Measurements from ENCODE around the gene NKTR. TPM values are rescaled to one million over a fixed set of nuclear protein-coding genes. Genes with fewer than 3 reads are reported as not detected.

NKTR gene
- polyA plus RNA-seq, 1 donor from 2014 or later = 242 TPM

DNA sequence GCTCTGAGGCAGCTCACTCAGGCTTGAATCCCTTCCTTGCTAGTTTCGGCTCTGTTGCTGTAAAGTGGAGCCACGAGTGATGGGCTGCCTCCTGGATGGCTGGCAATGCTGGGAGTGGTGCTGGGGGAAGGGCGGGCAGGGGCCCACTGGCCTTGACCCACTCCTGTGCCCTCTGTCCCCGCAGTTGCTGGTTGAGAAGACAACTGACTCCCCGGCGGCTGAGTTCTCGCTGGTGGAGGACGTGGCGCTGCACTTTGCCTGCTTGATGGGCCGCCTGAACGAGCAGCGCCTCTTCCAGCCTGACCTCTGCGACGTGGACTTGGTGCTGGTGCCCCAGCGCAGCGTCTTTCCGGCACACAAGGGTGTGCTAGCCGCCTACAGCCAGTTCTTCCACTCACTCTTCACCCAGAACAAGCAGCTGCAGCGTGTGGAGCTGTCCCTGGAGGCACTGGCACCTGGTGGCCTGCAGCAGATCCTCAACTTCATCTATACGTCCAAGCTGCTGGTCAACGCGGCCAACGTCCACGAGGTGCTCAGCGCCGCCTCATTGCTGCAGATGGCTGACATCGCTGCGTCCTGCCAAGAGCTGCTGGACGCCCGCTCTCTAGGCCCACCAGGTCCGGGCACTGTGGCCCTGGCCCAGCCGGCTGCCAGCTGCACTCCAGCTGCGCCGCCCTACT lies 57.7 kb downstream of the NKTR start:
- Histone ChIP-seq H3K4me2 (ENCODE audit: low read length) (no peak overlapping the region), H3K27me3 (ENCODE audit: insufficient read depth, low read depth, low read length) (no peaks in the 10 kb centered on the region), H4K20me1 (ENCODE audit: insufficient read depth) (no peaks in the 10 kb centered on the region), H3K9me3 (ENCODE audit: low read length) (no peaks in the 10 kb centered on the region), H3K9me2 (ENCODE audit: insufficient read depth, low read length) (no peaks in the 10 kb centered on the region), H3K36me3 (ENCODE audit: insufficient read depth, low read length) (no peaks in the 10 kb centered on the region), H3K9ac (ENCODE audit: low read length) (no peak overlapping the region), H3K79me2 (replicated peaks; ENCODE audit: insufficient read depth, low read length) (no peaks in the 10 kb centered on the region), H3K4me3 (ENCODE audit: low read length) (no peak overlapping the region), H3K27ac (ENCODE audit: low read length) (no peak overlapping the region), H2AFZ (ENCODE audit: low read depth, low read length) (no peak overlapping the region), H3F3A (ENCODE audit: insufficient read depth, low read length, poor library complexity, severe bottlenecking) (no peaks in the 10 kb centered on the region)
- TF ChIP-seq RAD21 (conservative IDR thresholded peaks at IDR 0.05) (no peak), REST (IDR thresholded peaks at IDR 0.05; ENCODE audit: borderline replicate concordance) (no peak), SMC3 (conservative IDR thresholded peaks at IDR 0.05; ENCODE audit: poor library complexity) (no peak), CTCF (IDR thresholded peaks at IDR 0.05; ENCODE audit: poor library complexity, severe bottlenecking) (no peak), EZH2 (IDR thresholded peaks at IDR 0.05; ENCODE audit: borderline replicate concordance, insufficient read depth, low read length, poor library complexity, severe bottlenecking) (no peak), MXI1 (conservative IDR thresholded peaks at IDR 0.05; ENCODE audit: poor library complexity, severe bottlenecking) (no peak), TAF1 (IDR thresholded peaks at IDR 0.05; ENCODE audit: low read depth) (no peak)

DNA sequence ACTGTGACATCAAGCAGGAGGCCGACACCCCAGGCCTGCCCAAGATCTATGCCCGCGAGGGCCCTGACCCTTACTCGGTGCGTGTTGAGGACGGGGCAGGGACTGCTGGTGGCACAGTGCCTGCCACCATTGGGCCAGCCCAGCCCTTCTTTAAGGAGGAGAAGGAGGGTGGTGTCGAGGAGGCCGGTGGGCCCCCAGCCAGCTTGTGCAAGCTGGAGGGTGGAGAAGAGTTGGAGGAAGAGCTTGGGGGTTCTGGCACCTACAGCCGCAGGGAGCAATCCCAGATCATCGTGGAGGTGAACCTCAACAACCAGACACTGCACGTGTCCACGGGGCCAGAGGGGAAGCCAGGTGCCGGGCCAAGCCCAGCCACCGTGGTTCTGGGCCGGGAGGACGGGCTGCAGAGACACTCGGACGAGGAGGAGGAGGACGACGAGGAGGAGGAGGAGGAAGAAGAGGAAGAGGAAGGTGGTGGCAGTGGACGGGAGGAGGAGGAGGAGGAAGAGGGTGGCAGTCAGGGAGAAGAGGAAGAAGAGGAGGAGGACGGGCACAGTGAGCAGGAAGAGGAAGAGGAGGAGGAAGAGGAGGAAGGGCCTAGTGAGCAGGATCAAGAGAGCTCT lies 58.4 kb downstream of the NKTR start:
- Histone ChIP-seq H3K27ac (ENCODE audit: low read length) (no peak overlapping the region), H3F3A (ENCODE audit: insufficient read depth, low read length, poor library complexity, severe bottlenecking) (no peaks in the 10 kb centered on the region), H3K9me3 (ENCODE audit: low read length) (no peaks in the 10 kb centered on the region), H3K9me2 (ENCODE audit: insufficient read depth, low read length) (no peaks in the 10 kb centered on the region), H3K9ac (ENCODE audit: low read length) (no peak overlapping the region), H3K79me2 (replicated peaks; ENCODE audit: insufficient read depth, low read length) (no peaks in the 10 kb centered on the region), H3K4me3 (ENCODE audit: low read length) (no peak overlapping the region), H3K36me3 (ENCODE audit: insufficient read depth, low read length) (no peaks in the 10 kb centered on the region), H3K4me2 (ENCODE audit: low read length) (no peak overlapping the region), H4K20me1 (ENCODE audit: insufficient read depth) (no peaks in the 10 kb centered on the region), H3K27me3 (ENCODE audit: insufficient read depth, low read depth, low read length) (no peaks in the 10 kb centered on the region), H2AFZ (ENCODE audit: low read depth, low read length) (no peak overlapping the region)
- no peak for TF ChIP-seq TAF1 (IDR thresholded peaks at IDR 0.05; ENCODE audit: low read depth)
- no peak for TF ChIP-seq REST (IDR thresholded peaks at IDR 0.05; ENCODE audit: borderline replicate concordance)
- no peak for TF ChIP-seq MXI1 (conservative IDR thresholded peaks at IDR 0.05; ENCODE audit: poor library complexity, severe bottlenecking)

Measured in neural cell (in vitro differentiated cells).